Heart left ventricle (tissue), 16 donors: Measurements from ENCODE around the gene PCDHGC4. TPM values are rescaled to one million over a fixed set of nuclear protein-coding genes. Genes with fewer than 3 reads are reported as not detected.
A peak's percentile ranks its signal among the peaks of the same experiment; 100 is the strongest.

ENCODE experiments used
- ATAC-seq, 4 donors: fragments of 200-7000 bp; cut with Tn5 transposase; one replicate each; pipeline ENCODE4 v1.9.1; 2020 to 2022; ENCODE audit warnings: moderate library complexity in 4 of 4, mild to moderate bottlenecking in 3 of 4, moderate number of reproducible peaks in 1 of 4
- DNase-seq, 5 donors: peaks; one replicate each; pipeline ENCODE4 v3.0.0-alpha.2; 2020
- H3K27ac ChIP-seq, 12 donors: fragments of 200-600 bp; sonication (generic) in 4 of 12; one replicate each; pipeline versions ENCODE4 v1.5.0 to v1.8.0; 2016 to 2022; ENCODE audit warnings: mild to moderate bottlenecking in 2 of 12
- H3K27me3 ChIP-seq, 9 donors: fragments of 200-600 bp; sonication (generic) in 2 of 9; one replicate each; pipeline versions ENCODE4 v1.5.1 to v1.8.0; 2016 to 2022; ENCODE audit warnings: mild to moderate bottlenecking in 3 of 9
- H3K36me3 ChIP-seq, 9 donors: fragments of 200-600 bp; sonication (generic) in 2 of 9; one replicate each; pipeline versions ENCODE4 v1.5.0 to v1.8.0; 2018 to 2022; ENCODE audit warnings: mild to moderate bottlenecking in 2 of 9
- H3K4me1 ChIP-seq, 12 donors: fragments of 200-600 bp; sonication (generic) in 4 of 12; one replicate each; pipeline versions ENCODE4 v1.5.0 to v1.8.0; 2016 to 2022; ENCODE audit warnings: mild to moderate bottlenecking in 3 of 12
- H3K4me3 ChIP-seq, 12 donors: fragments of 200-600 bp; sonication (generic) in 4 of 12; one replicate each; pipeline versions ENCODE4 v1.5.0 to v1.8.0; 2017 to 2022; ENCODE audit warnings: mild to moderate bottlenecking in 9 of 12, moderate library complexity in 4 of 12
- H3K9me3 ChIP-seq, 12 donors: fragments of 200-600 bp; sonication (generic) in 4 of 12; one replicate each; pipeline versions ENCODE4 v1.5.0 to v1.8.0; 2016 to 2022; ENCODE audit warnings: mild to moderate bottlenecking in 1 of 12
- POLR2A ChIP-seq, 2 donors: fragments of 450-650 bp; IDR thresholded peaks; one replicate each; pipeline ENCODE4 v1.6.1; 2017; ENCODE audit warnings: antibody characterized with exemption in 2 of 2, mild to moderate bottlenecking in 2 of 2, moderate library complexity in 2 of 2
- WGBS, 4 donors: extraction: QIAGEN DNeasy Blood & Tissue Kit in 2 of 4; methylation state at CpG; one replicate each; pipeline versions ENCODE4 v1.1.5 to v1.1.7; 2013 to 2018; 5-methylcytosine and 5-hydroxymethylcytosine counted together
- intact Hi-C, 10 donors: fragments of 100-400 bp; cut with DNase I; formaldehyde crosslinking; loops; one replicate each; pipeline versions ENCODE4 v1.11.1 to v1.14.2; 2022
- polyA plus RNA-seq, 2 donors: library from polyadenylated mRNA; stranded (reverse); fragments of 200-250 nt; gene quantifications; one replicate each; pipeline ENCODE4 v1.2.3, GENCODE V29; 2013
- total RNA-seq, 9 donors: library from RNA; depleted of rRNA in 2 of 9; stranded (reverse); fragments of >200 nt in 2 of 9; fragmentation: NEBNext Ultra II Directional in 3 of 9; extraction: Animal tissue kit (Norgen Biotek cat#: 25700) in 3 of 9; gene quantifications; one replicate each; pipeline versions ENCODE4 v1.1.0 to v1.2.4, GENCODE V29; 2016 to 2023
- TF ChIP-seq, protein P1 (sequence below), 12 donors: fragments of 200-600 bp; sonication (generic) in 4 of 12; IDR thresholded peaks; one replicate each; pipeline versions ENCODE4 v1.5.0 to v1.8.0; 2018 to 2022; ENCODE audit warnings: antibody characterized with exemption in 12 of 12, mild to moderate bottlenecking in 5 of 12
- donor health status: ischemic (EF 13 %, LVEDD 7.1; RV severe dilation, severe dysfunction).
- donor health status: healthy with polysubstance abuse.
- donor health status: DM: no; HTN: yes; CAD: no.
- donor health status: DM: no; HTN: no; CAD: no.
- donor health status: ischemic (EF 25% LVEDD 6.9; RV normal size, moderate dysfunction).
- donor health status: ischemic (EF 25% LVEDD 5.7; RV mildly dilated, moderate dysfunction).
- donor health status: healthy.
- donor health status: DM: yes; HTN: yes; CAD: no.
- donor health status: ischemic (EF 35%, LVEDD 5.7; RV mildly dilated, moderate dysfunction).
- donor health status: nonischemic (EF 11% LVEDD 7.7; RV severe dilation, severe dysfunction).
- donor health status: DM: yes; HTN: yes; CAD: no.
- donor health status: PGD.
- donor health status: ischemic (EF 29% LVEDD 5.4; RV normal size, mild dysfunction).
- donor health status: nonischemic (EF 23%, LVEDD 6.1; RV moderate dilation, normal function).

Gene PCDHGC4
- total and polyA plus RNA-seq, 11 donors, result 0.39 to 10.4 (median 2.9) TPM

DNA sequence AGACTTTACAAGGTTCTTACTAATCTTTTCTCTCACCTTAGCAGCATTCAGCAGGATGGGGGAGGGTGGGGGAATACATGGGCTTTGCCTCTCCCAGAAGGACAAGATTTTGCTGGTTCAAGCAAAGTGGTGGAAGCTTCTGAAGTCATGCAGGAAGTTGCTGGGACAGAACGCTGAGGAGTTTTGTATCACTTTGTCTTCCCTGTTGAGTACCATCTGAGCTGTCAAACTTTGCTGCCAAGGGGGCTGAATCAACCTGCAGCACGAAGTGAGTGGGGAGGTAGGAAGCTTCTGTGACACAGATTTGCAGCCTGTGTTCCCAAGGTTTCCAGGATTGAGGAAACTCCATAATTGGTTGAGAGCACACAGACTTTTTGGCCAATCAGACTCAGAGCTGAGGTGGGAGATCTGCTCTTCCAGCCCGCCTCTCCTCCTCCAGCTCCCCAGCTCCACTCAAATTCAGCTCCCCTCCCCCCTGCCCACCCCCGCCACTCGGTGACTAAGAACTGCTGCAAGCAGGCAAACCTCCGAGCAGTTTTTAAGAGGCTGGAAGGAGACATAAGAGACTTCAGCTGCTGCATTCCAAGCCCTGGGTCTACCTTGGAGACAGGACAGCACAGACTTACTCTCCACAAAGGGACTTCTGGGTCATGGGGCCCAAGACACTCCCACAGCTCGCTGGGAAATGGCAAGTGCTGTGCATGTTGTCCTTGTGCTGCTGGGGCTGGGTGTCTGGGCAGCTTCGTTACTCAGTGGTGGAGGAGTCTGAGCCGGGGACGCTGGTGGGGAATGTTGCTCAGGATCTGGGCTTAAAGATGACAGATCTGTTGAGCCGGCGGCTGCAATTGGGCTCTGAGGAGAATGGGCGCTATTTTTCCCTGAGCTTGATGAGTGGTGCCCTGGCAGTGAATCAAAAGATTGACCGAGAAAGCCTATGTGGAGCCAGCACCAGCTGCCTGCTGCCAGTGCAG, 4.0 kb downstream of the PCDHGC4 start, which contains the start of gene PCDHGC5:
Gene PCDHGC5 (plus strand): TSS at position 491 of the 971 bp plus-strand sequence. CDS start 160 bp downstream, at position 651.
- intact Hi-C loops, result no loop called here
- ATAC-seq, result peak in 1 of 4 donors; percentile 41
- Histone ChIP-seq H3K9me3 (no peaks in the 10 kb centered on the region), H3K4me3 (no peak within 1 kb of the TSS), H3K27me3 (peaks cover 0 to 56% (median 0%) of the 10 kb centered on the region in 9 donors), H3K4me1 (peaks cover 0 to 74% (median 33%) of the 10 kb centered on the region in 12 donors), H3K27ac (no peak within 1 kb of the TSS), H3K36me3 (peaks cover 0 to 53% (median 22%) of the 10 kb centered on the region in 9 donors)
- TF ChIP-seq, protein P1, sequence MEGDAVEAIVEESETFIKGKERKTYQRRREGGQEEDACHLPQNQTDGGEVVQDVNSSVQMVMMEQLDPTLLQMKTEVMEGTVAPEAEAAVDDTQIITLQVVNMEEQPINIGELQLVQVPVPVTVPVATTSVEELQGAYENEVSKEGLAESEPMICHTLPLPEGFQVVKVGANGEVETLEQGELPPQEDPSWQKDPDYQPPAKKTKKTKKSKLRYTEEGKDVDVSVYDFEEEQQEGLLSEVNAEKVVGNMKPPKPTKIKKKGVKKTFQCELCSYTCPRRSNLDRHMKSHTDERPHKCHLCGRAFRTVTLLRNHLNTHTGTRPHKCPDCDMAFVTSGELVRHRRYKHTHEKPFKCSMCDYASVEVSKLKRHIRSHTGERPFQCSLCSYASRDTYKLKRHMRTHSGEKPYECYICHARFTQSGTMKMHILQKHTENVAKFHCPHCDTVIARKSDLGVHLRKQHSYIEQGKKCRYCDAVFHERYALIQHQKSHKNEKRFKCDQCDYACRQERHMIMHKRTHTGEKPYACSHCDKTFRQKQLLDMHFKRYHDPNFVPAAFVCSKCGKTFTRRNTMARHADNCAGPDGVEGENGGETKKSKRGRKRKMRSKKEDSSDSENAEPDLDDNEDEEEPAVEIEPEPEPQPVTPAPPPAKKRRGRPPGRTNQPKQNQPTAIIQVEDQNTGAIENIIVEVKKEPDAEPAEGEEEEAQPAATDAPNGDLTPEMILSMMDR (IDR thresholded peaks at IDR 0.05), result no peak
- peak in 1 of 5 donors; percentile 33 for DNase-seq
- WGBS, 4 donors, result 62 to 71% (median 65%) methylated on average over 14 of the region's 14 CpGs

DNA sequence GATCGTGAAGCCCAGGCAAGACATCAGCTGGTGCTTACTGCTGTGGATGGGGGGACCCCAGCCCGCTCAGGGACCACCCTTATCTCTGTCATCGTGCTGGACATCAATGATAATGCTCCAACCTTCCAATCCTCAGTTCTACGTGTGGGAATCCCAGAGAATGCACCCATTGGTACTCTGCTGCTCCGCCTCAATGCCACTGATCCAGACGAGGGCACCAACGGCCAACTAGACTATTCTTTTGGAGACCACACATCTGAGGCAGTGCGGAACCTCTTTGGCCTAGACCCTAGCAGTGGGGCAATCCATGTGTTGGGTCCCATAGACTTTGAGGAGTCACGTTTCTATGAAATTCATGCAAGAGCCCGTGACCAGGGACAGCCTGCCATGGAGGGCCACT, 5.0 kb downstream of the PCDHGC4 start:
- no peak overlapping the region for H3K4me3 ChIP-seq
- peaks cover 0 to 68% (median 25%) of the 10 kb centered on the region in 12 donors for H3K4me1 ChIP-seq
- DNase-seq, result no peak
- no peaks in the 10 kb centered on the region for H3K9me3 ChIP-seq
- WGBS, 4 donors, result 89 to 94% (median 93%) methylated on average over 7 to 10 of the region's 10 CpGs
- peaks cover 0 to 53% (median 22%) of the 10 kb centered on the region in 9 donors for H3K36me3 ChIP-seq
- TF ChIP-seq, protein P1 (IDR thresholded peaks at IDR 0.05), result no peak
- no peak for ATAC-seq
- no peak overlapping the region for H3K27ac ChIP-seq
- intact Hi-C loops, result no loop called here
- peaks cover 0 to 48% (median 0%) of the 10 kb centered on the region in 9 donors for H3K27me3 ChIP-seq

DNA sequence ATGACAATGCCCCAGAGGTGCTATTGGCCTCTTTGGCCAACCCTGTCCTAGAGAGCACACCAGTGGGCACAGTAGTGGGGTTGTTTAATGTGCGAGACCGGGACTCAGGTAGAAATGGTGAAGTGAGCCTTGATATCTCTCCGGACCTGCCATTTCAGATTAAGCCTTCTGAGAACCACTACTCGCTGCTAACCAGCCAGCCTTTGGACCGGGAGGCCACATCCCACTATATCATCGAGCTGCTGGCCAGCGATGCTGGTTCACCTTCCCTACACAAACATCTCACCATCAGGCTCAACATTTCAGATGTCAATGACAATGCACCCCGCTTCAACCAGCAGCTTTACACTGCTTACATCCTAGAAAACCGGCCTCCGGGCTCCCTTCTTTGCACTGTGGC, 5.4 kb downstream of the PCDHGC4 start:
- 96 to 97% (median 96%) methylated on average over 10 of the region's 10 CpGs for WGBS, 4 donors
- Histone ChIP-seq H3K36me3 (peaks cover 0 to 53% (median 25%) of the 10 kb centered on the region in 9 donors), H3K27ac (no peak overlapping the region), H3K9me3 (no peaks in the 10 kb centered on the region), H3K27me3 (peaks cover 0 to 44% (median 0%) of the 10 kb centered on the region in 9 donors), H3K4me1 (peaks cover 0 to 66% (median 22%) of the 10 kb centered on the region in 12 donors), H3K4me3 (no peak overlapping the region)
- intact Hi-C loops, result no loop called here
- TF ChIP-seq, protein P1 (IDR thresholded peaks at IDR 0.05), result no peak
- TF ChIP-seq POLR2A (IDR thresholded peaks at IDR 0.05), result no peak
- DNase-seq (no peak), ATAC-seq (no peak)

DNA sequence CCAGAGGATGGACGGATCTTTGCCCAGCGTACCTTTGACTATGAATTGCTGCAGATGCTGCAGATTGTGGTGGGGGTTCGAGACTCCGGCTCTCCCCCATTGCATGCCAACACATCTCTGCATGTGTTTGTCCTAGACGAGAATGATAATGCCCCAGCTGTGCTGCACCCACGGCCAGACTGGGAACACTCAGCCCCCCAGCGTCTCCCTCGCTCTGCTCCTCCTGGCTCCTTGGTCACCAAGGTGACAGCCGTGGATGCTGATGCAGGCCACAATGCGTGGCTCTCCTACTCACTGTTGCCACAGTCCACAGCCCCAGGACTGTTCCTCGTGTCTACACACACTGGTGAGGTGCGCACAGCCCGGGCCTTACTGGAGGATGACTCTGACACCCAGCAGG, 5.9 kb downstream of the PCDHGC4 start:
- intact Hi-C loops, result no loop called here
- H3K9me3 ChIP-seq, result no peaks in the 10 kb centered on the region
- no peak for DNase-seq
- ATAC-seq, result no peak
- peaks cover 0 to 63% (median 19%) of the 10 kb centered on the region in 12 donors for H3K4me1 ChIP-seq
- no peak overlapping the region for H3K27ac ChIP-seq
- 90 to 92% (median 90%) methylated on average over 11 to 13 of the region's 13 CpGs for WGBS, 4 donors
- H3K36me3 ChIP-seq, result peaks cover 0 to 53% (median 25%) of the 10 kb centered on the region in 9 donors
- TF ChIP-seq POLR2A (IDR thresholded peaks at IDR 0.05), result no peak
- TF ChIP-seq, protein P1 (IDR thresholded peaks at IDR 0.05), result no peak
- H3K27me3 ChIP-seq, result peaks cover 0 to 39% (median 0%) of the 10 kb centered on the region in 9 donors
- H3K4me3 ChIP-seq, result no peak overlapping the region
